Endodermal cell (in vitro differentiated cells): ENCODE measurements around the gene ICAM1. TPM values are rescaled to one million over a fixed set of nuclear protein-coding genes. Genes with fewer than 3 reads are reported as not detected.
A peak's percentile ranks its signal among the peaks of the same experiment; 100 is the strongest.

Experiments
- DNase-seq: peaks from one replicate; pipeline ENCODE4 v3.0.0-alpha.2; 2017
- H3K27ac ChIP-seq: 2 replicates; pipeline ENCODE4 v1.5.1; 2013; ENCODE audit warnings: mild to moderate bottlenecking, low read depth, low read length, moderate library complexity
- H3K27me3 ChIP-seq: 2 replicates; pipeline ENCODE4 v1.6.1; 2013; ENCODE audit warnings: mild to moderate bottlenecking, low read length, moderate library complexity; ENCODE audit not compliant: insufficient read depth, control insufficient read depth, poor library complexity, severe bottlenecking
- H3K36me3 ChIP-seq: 2 replicates; pipeline ENCODE4 v1.7.0; 2013; ENCODE audit warnings: mild to moderate bottlenecking, low read length, moderate library complexity; ENCODE audit not compliant: control insufficient read depth, insufficient read depth
- H3K4me1 ChIP-seq: one replicate; pipeline ENCODE4 v1.7.0; 2013; ENCODE audit warnings: low read length; ENCODE audit not compliant: control insufficient read depth, insufficient read depth
- H3K4me3 ChIP-seq: 2 replicates; pipeline ENCODE4 v1.5.1; 2013; ENCODE audit warnings: mild to moderate bottlenecking, low read length, moderate library complexity
- H3K9ac ChIP-seq: 2 replicates; pipeline ENCODE4 v1.6.1; 2013; ENCODE audit warnings: mild to moderate bottlenecking, low read length, moderate library complexity; ENCODE audit not compliant: poor library complexity, severe bottlenecking; ENCODE audit errors: extremely low read depth
- H3K9me3 ChIP-seq: 2 replicates; pipeline ENCODE4 v1.6.1; 2013; ENCODE audit warnings: mild to moderate bottlenecking, low read length, moderate library complexity; ENCODE audit not compliant: control insufficient read depth
- H3K27ac Mint-ChIP-seq: 2 replicates; pipeline ENCODE4 v1.8.0; 2020; ENCODE audit warnings: mixed read lengths
- H3K27me3 Mint-ChIP-seq: 2 replicates; pipeline ENCODE4 v1.8.0; 2021; ENCODE audit warnings: mild to moderate bottlenecking, mixed read lengths; ENCODE audit not compliant: insufficient read depth
- H3K36me3 Mint-ChIP-seq: 2 replicates; pipeline ENCODE4 v1.8.0; 2020; ENCODE audit warnings: low read depth, mixed read lengths
- H3K4me1 Mint-ChIP-seq: 2 replicates; pipeline ENCODE4 v1.8.0; 2020; ENCODE audit warnings: mixed read lengths
- H3K4me3 Mint-ChIP-seq: 2 replicates; pipeline ENCODE4 v1.8.0; 2020; ENCODE audit warnings: mild to moderate bottlenecking, moderate library complexity, mixed read lengths
- H3K9me3 Mint-ChIP-seq: 2 replicates; pipeline ENCODE4 v1.8.0; 2020; ENCODE audit warnings: mild to moderate bottlenecking, mixed read lengths
- CTCF ChIP-seq: fragments of 200-600 bp; sonication (generic); conservative IDR thresholded peaks from 2 replicates; pipeline ENCODE4 v1.5.0; 2021; ENCODE audit warnings: antibody characterized with exemption, mild to moderate bottlenecking
- WGBS, 2 experiments: methylation state at CpG; one replicate each; pipeline versions ENCODE4 v1.1.5 to v1.1.7; 2013; ENCODE audit warnings: missing lambda C conversion rate in 2 of 2, mixed read lengths in 1 of 2; ENCODE audit not compliant: insufficient coverage in 1 of 2, insufficient read length in 1 of 2; 5-methylcytosine and 5-hydroxymethylcytosine counted together
- total RNA-seq, 2 donors: library from RNA; stranded (reverse); fragmentation: NEBNext Ultra II Directional in 1 of 2; extraction: Animal tissue kit (Norgen Biotek cat#: 25700) in 1 of 2; gene quantifications; 2 replicates in 1 of 2; 3 replicates in 1 of 2; pipeline ENCODE4 v1.2.1, GENCODE V29; 2021

The ICAM1 gene
- total RNA-seq, 2 donors from 2014 or later = 1.7 to 5.2 TPM

GRCh38 chr19:10228920-10229319 is 42.0 kb upstream of the ICAM1 start:
- no peak overlapping the region for H3K9ac ChIP-seq
- no peaks in the 10 kb centered on the region for H3K36me3 ChIP-seq
- H3K27me3 Mint-ChIP-seq = no peaks in the 10 kb centered on the region
- peak; percentile 77 for DNase-seq
- no peak overlapping the region for H3K27ac ChIP-seq
- TF ChIP-seq CTCF = peak; percentile 74
- no peaks in the 10 kb centered on the region for H3K4me1 Mint-ChIP-seq
- H3K4me3 ChIP-seq = no peak overlapping the region
- no peak overlapping the region for H3K4me3 Mint-ChIP-seq
- H3K27ac Mint-ChIP-seq = no peak overlapping the region
- WGBS, 2 experiments = 85 to 86% methylated on average over 2 of the region's 2 CpGs
- no peaks in the 10 kb centered on the region for H3K27me3 ChIP-seq
- peaks cover 5% of the 10 kb centered on the region for H3K36me3 Mint-ChIP-seq
- H3K4me1 ChIP-seq = no peaks in the 10 kb centered on the region
- H3K9me3 ChIP-seq = no peaks in the 10 kb centered on the region
- H3K9me3 Mint-ChIP-seq = no peaks in the 10 kb centered on the region

DNA sequence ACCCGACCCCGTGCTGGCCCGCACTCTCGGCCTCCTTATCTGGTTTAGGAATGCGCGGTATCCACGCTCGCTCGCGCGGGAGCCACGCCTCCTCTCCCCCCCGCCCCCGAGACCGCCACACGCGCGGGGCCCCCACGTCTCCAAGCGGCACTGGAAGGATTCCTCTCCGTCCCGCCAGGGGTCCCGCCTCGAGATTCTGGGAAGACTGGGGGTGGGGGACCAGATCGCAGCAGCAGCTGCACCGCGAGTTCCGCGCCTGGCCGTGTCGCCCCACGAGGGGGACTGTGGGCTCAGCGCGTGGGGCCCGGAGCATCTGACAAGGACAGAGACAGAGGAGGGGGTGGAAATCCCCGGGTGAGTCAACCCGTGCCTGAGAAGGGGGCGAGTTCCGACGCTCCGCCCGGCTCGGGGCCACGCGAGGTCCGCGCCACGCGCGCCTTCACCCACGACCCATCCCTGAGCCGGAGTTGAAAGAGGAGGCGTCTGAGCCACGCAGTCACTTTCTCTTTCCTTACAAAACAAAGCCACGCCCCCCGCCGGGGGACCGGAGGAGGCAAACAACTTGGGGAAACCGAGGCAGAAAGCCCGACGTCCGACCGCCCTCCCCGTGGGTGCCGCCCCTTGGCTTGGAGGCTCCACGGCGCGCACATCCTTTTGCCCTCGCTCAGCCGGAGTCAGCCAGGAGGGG is 40.6 kb upstream of the ICAM1 start:
- Mint-ChIP-seq H3K9me3 (no peaks in the 10 kb centered on the region), H3K4me1 (no peaks in the 10 kb centered on the region), H3K27me3 (no peaks in the 10 kb centered on the region), H3K27ac (peak overlapping the region; percentile 30), H3K36me3 (no peaks in the 10 kb centered on the region), H3K4me3 (peak overlapping the region; percentile 67)
- Histone ChIP-seq H3K27me3 (no peaks in the 10 kb centered on the region), H3K4me3 (peak overlapping the region; percentile 85), H3K9me3 (no peaks in the 10 kb centered on the region), H3K36me3 (no peaks in the 10 kb centered on the region), H3K9ac (peak overlapping the region; percentile 93), H3K4me1 (no peaks in the 10 kb centered on the region), H3K27ac (peak overlapping the region; percentile 76)
- TF ChIP-seq CTCF = peak; percentile 20
- WGBS, 2 experiments = 2% methylated on average over 10 to 69 of the region's 70 CpGs
- DNase-seq = no peak

DNA sequence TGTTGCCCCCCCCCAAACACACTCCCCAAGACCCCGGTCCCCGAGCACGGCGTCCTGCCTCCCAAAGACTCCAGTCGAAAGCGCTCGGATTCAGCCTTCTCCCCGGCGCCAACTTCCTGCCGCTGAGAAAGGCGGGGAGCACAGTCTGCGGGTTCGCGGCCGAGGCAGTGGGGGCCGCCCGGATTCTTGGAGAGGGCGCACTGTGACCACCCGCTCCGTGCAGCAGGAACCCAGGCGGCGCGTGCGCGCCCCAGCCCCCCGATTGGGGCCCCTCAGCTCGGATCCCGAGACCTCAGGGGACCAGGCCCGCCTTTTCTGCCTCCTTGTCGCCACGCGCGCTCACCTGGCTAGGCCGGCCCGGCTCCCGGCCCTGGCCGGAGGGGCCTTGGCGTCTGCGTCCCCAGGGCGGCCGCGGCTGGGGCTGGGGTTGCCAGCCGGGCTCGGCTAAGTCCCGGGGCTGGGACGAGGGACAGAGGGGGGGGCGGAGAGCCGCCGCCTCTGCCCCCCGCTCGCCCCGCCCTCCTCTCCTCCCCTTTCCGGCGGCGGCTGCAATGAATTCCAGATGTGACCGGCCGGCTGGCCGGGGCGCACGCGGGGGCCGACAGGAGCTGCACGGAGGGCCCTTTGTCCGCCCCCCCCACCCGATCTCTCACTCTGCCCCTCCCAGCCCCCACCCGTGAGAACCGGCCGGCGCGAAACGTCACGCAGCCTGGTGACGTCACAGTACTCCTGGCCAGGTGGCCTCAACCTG is 39.9 kb upstream of the ICAM1 start, which contains the start of gene S1PR2:
Gene S1PR2 (minus strand): TSS at position 471 of the 751 bp plus-strand sequence. CDS start 6,426 bp downstream, outside the sequence.
- Histone ChIP-seq H3K27ac (peak within 1 kb of the TSS; percentile 76), H3K36me3 (no peaks in the 10 kb centered on the region), H3K9me3 (no peaks in the 10 kb centered on the region), H3K9ac (peak within 1 kb of the TSS; percentile 93), H3K27me3 (no peaks in the 10 kb centered on the region), H3K4me3 (peak within 1 kb of the TSS; percentile 85), H3K4me1 (no peaks in the 10 kb centered on the region)
- WGBS, 2 experiments = 0 to 1% methylated on average over 22 to 71 of the region's 73 CpGs
- Mint-ChIP-seq H3K9me3 (no peaks in the 10 kb centered on the region), H3K27me3 (no peaks in the 10 kb centered on the region), H3K27ac (peak within 1 kb of the TSS; percentile 90), H3K4me3 (peak within 1 kb of the TSS; percentile 67), H3K36me3 (no peaks in the 10 kb centered on the region), H3K4me1 (no peaks in the 10 kb centered on the region)
- DNase-seq = peak; percentile 93
- TF ChIP-seq CTCF = peak; percentile 16
